B cell (primary cell): Measurements from ENCODE around the gene KCNK2. TPM values are rescaled to one million over a fixed set of nuclear protein-coding genes. Genes with fewer than 3 reads are reported as not detected.

Source experiments
- ATAC-seq: fragments of 200-7000 bp; cut with Tn5 transposase; one replicate; pipeline ENCODE4 v1.10.0; 2021; ENCODE audit warnings: low read depth, mild to moderate bottlenecking, moderate number of reproducible peaks, moderate library complexity
- CTCF ChIA-PET: fragments of 350-600 bp; sonication (Branson Sonifier 250); formaldehyde crosslinking; loops from one replicate; lab custom pipeline; 2021; ENCODE audit warnings: antibody characterized with exemption, inconsistent platforms; lab: Charles Lee
- POLR2A ChIA-PET: fragments of 350-600 bp; sonication (Branson Sonifier 250); formaldehyde crosslinking; loops from one replicate; lab custom pipeline; 2021; ENCODE audit warnings: antibody characterized with exemption; lab: Charles Lee
- DNase-seq: peaks from one replicate; pipeline ENCODE4 v3.0.0; 2013
- H2AFZ ChIP-seq: 2 replicates; pipeline ENCODE4 v1.6.1; 2012; ENCODE audit warnings: mild to moderate bottlenecking, low read depth, low read length; ENCODE audit not compliant: insufficient read depth, poor library complexity, severe bottlenecking
- H3K27ac ChIP-seq, 2 donors: 1 replicate in 1 of 2; 2 replicates in 1 of 2; pipeline ENCODE4 v1.5.1; 2012 to 2013; ENCODE audit warnings: low read length in 2 of 2, mild to moderate bottlenecking in 2 of 2, moderate library complexity in 1 of 2
- H3K27me3 ChIP-seq, 4 experiments: fragments of 200-600 bp in 1 of 4; sonication (generic) in 1 of 4; replicated peaks in 1 of 4; 1 replicate in 2 of 4; 2 replicates in 2 of 4; pipeline versions ENCODE4 v1.6.1 to v1.7.0; 2013 to 2016; ENCODE audit warnings: low read length in 3 of 4, mild to moderate bottlenecking in 2 of 4, mixed read lengths in 1 of 4, moderate library complexity in 1 of 4; ENCODE audit not compliant: insufficient read depth in 4 of 4, control insufficient read depth in 3 of 4; ENCODE audit errors: control extremely low read depth in 1 of 4
- H3K36me3 ChIP-seq, 2 experiments: replicated peaks in 1 of 2; 1 replicate in 1 of 2; 2 replicates in 1 of 2; pipeline versions ENCODE4 v1.6.1 to v1.7.1; 2013; ENCODE audit warnings: low read length in 1 of 2; ENCODE audit not compliant: insufficient read depth in 2 of 2, control insufficient read depth in 1 of 2; ENCODE audit errors: control extremely low read depth in 1 of 2, extremely low read depth in 1 of 2
- H3K4me1 ChIP-seq, 2 donors: fragments of 200-600 bp in 1 of 2; sonication (generic) in 1 of 2; 1 replicate in 1 of 2; 2 replicates in 1 of 2; pipeline versions ENCODE4 v1.5.1 to v1.6.1; 2013 to 2017; ENCODE audit warnings: low read length in 2 of 2; ENCODE audit not compliant: control insufficient read depth in 2 of 2, insufficient read depth in 2 of 2
- H3K4me2 ChIP-seq: replicated peaks from 2 replicates; pipeline ENCODE3; 2012; ENCODE audit warnings: mild to moderate bottlenecking, low read depth, low read length; ENCODE audit not compliant: poor library complexity, severe bottlenecking
- H3K4me3 ChIP-seq, 5 experiments: fragments of 200-600 bp in 1 of 5; sonication (generic) in 1 of 5; 1 replicate in 3 of 5; 2 replicates in 2 of 5; pipeline versions ENCODE4 v1.5.1 to v1.7.0; 2011 to 2016; ENCODE audit warnings: low read length in 4 of 5, mild to moderate bottlenecking in 4 of 5, low read depth in 2 of 5, control low read depth in 1 of 5, moderate library complexity in 1 of 5; ENCODE audit not compliant: insufficient read depth in 1 of 5; ENCODE audit errors: control extremely low read depth in 1 of 5, extremely low read depth in 1 of 5
- H3K79me2 ChIP-seq: fragments of 200-600 bp; sonication (generic); one replicate; pipeline ENCODE4 v1.6.0; 2016; ENCODE audit warnings: low read length; ENCODE audit not compliant: control insufficient read depth, insufficient read depth
- H3K9ac ChIP-seq: fragments of 200-600 bp; sonication (generic); 2 replicates; pipeline ENCODE4 v1.6.1; 2017; ENCODE audit warnings: mild to moderate bottlenecking, low read length, moderate library complexity
- H3K9me3 ChIP-seq, 3 donors: one replicate each; pipeline versions ENCODE4 v1.6.1 to v1.7.1; 2013; ENCODE audit warnings: low read length in 2 of 3; ENCODE audit not compliant: control insufficient read depth in 2 of 3, insufficient read depth in 1 of 3; ENCODE audit errors: control extremely low read depth in 1 of 3
- H4K20me1 ChIP-seq: 2 replicates; pipeline ENCODE4 v1.6.0; 2012; ENCODE audit warnings: mild to moderate bottlenecking, low read length; ENCODE audit not compliant: insufficient read depth, control insufficient read depth, poor library complexity, severe bottlenecking
- H3K27ac Mint-ChIP-seq: one replicate; pipeline ENCODE4 v1.8.0; 2021; ENCODE audit warnings: mixed read lengths
- H3K27me3 Mint-ChIP-seq: one replicate; pipeline ENCODE4 v1.8.0; 2021; ENCODE audit warnings: mixed read lengths
- H3K4me1 Mint-ChIP-seq: one replicate; pipeline ENCODE4 v1.8.0; 2021; ENCODE audit warnings: mixed read lengths
- H3K4me3 Mint-ChIP-seq: one replicate; pipeline ENCODE4 v1.8.0; 2021; ENCODE audit warnings: mixed read lengths
- H3K9me3 Mint-ChIP-seq: one replicate; pipeline ENCODE4 v1.8.0; 2022; ENCODE audit warnings: mixed read lengths; ENCODE audit not compliant: insufficient read depth
- CTCF ChIP-seq: fragments of 200-600 bp; IDR thresholded peaks from one replicate; pipeline ENCODE4 v1.8.0; 2022; ENCODE audit warnings: antibody characterized with exemption, mild to moderate bottlenecking
- EZH2 ChIP-seq: IDR thresholded peaks from 2 replicates; pipeline ENCODE4 v1.6.1; 2012; ENCODE audit warnings: borderline replicate concordance, low read depth, mild to moderate bottlenecking, moderate library complexity, low read length; ENCODE audit not compliant: insufficient read depth, poor library complexity, severe bottlenecking
- WGBS: methylation state at CpG from one replicate; pipeline ENCODE4 v1.1.5; 2013; ENCODE audit warnings: missing lambda C conversion rate; ENCODE audit not compliant: insufficient coverage; 5-methylcytosine and 5-hydroxymethylcytosine counted together
- intact Hi-C: fragments of 100-400 bp; cut with micrococcal nuclease; formaldehyde crosslinking; loops from one replicate; pipeline ENCODE4 v1.10.0; 2022
- polyA plus RNA-seq: library from polyadenylated mRNA; depleted of rRNA; stranded (reverse); fragments of >200 nt; gene quantifications from 2 replicates; pipeline ENCODE4 v1.2.3, GENCODE V29; 2012
- total RNA-seq, 2 donors: library from RNA; stranded (reverse); fragments of 120-200 nt in 1 of 2; gene quantifications; 1 replicate in 1 of 2; 2 replicates in 1 of 2; pipeline versions ENCODE4 v1.2.3 to v1.2.4, GENCODE V29; 2013 to 2022

The KCNK2 gene
- total and polyA plus RNA-seq, 2 donors (not counting 1 experiment from before 2014, with no cell fraction given) = not detected

GRCh38 chr1:215083383-215083961, 935 bp downstream of the KCNK2 start:
- Mint-ChIP-seq H3K4me1 (peaks cover 1% of the 10 kb centered on the region), H3K9me3 (no peaks in the 10 kb centered on the region), H3K4me3 (no peak overlapping the region), H3K27me3 (peaks cover 30% of the 10 kb centered on the region), H3K27ac (no peak overlapping the region)
- H3K27me3 ChIP-seq = peaks cover 0 to 16% (median 6%) of the 10 kb centered on the region in 4 experiments
- WGBS = 6% methylated on average over 16 of the region's 25 CpGs
- no peak for DNase-seq
- no peak overlapping the region for H3K4me2 ChIP-seq
- POLR2A ChIA-PET = no interaction called here
- no peak for ATAC-seq
- no peaks in the 10 kb centered on the region for H3K36me3 ChIP-seq
- no peak overlapping the region for H3K9ac ChIP-seq
- H2AFZ ChIP-seq = no peak overlapping the region
- intact Hi-C loops = no loop called here
- H4K20me1 ChIP-seq = no peaks in the 10 kb centered on the region
- no peak overlapping the region for H3K27ac ChIP-seq
- no peak overlapping the region for H3K4me3 ChIP-seq
- H3K4me1 ChIP-seq = no peaks in the 10 kb centered on the region
- TF ChIP-seq CTCF = no peak
- no peak for TF ChIP-seq EZH2
- CTCF ChIA-PET = no interaction called here
- H3K9me3 ChIP-seq = peaks cover 0 to 10% (median 0%) of the 10 kb centered on the region in 3 donors
- no peaks in the 10 kb centered on the region for H3K79me2 ChIP-seq

- Mint-ChIP-seq H3K4me3 (no peak overlapping the region), H3K27ac (no peak overlapping the region), H3K27me3 (peaks cover 26% of the 10 kb centered on the region), H3K9me3 (no peaks in the 10 kb centered on the region), H3K4me1 (peaks cover 1% of the 10 kb centered on the region)
- Histone ChIP-seq H3K36me3 (no peaks in the 10 kb centered on the region), H3K9me3 (peaks cover 0 to 10% (median 0%) of the 10 kb centered on the region in 3 donors), H3K4me1 (no peaks in the 10 kb centered on the region), H4K20me1 (no peaks in the 10 kb centered on the region), H3K4me3 (no peak overlapping the region), H3K27me3 (peaks cover 0 to 16% (median 5%) of the 10 kb centered on the region in 4 experiments), H2AFZ (no peak overlapping the region), H3K79me2 (no peaks in the 10 kb centered on the region), H3K4me2 (no peak overlapping the region), H3K27ac (no peak overlapping the region), H3K9ac (no peak overlapping the region)
- ChIA-PET CTCF (no interaction called here), POLR2A (no interaction called here)
- intact Hi-C loops = no loop called here
- ATAC-seq (no peak), DNase-seq (no peak)
- TF ChIP-seq CTCF (no peak), EZH2 (no peak)
Observed at GRCh38 chr1:215084621-215085020, 2.1 kb downstream of the KCNK2 start.
